Ishikawa (cell line): ENCODE measurements around the gene MGMT.

Experiments
- CEBPB ChIP-seq: IDR thresholded peaks from 2 replicates; pipeline ENCODE4 v1.6.1; 2012
- CREB1 ChIP-seq: IDR thresholded peaks from 2 replicates; pipeline ENCODE4 v1.6.1; 2012; ENCODE audit warnings: low read depth
- EGR1 ChIP-seq: IDR thresholded peaks from 2 replicates; pipeline ENCODE4 v1.6.1; 2012
- EP300 ChIP-seq: IDR thresholded peaks from 2 replicates; pipeline ENCODE4 v1.6.1; 2012; ENCODE audit warnings: borderline replicate concordance
- FOXM1 ChIP-seq: IDR thresholded peaks from 2 replicates; pipeline ENCODE4 v1.6.1; 2012; ENCODE audit warnings: low read depth, borderline replicate concordance
- MAX ChIP-seq: IDR thresholded peaks from 2 replicates; pipeline ENCODE4 v1.6.1; 2012
- NFIC ChIP-seq: IDR thresholded peaks from 2 replicates; pipeline ENCODE4 v1.6.1; 2012
- RAD21 ChIP-seq: IDR thresholded peaks from 2 replicates; pipeline ENCODE4 v1.6.1; 2012; ENCODE audit warnings: low read depth
- TAF1 ChIP-seq: IDR thresholded peaks from 2 replicates; pipeline ENCODE4 v1.6.1; 2012; ENCODE audit warnings: low read depth, mild to moderate bottlenecking
- TCF12 ChIP-seq: IDR thresholded peaks from 2 replicates; pipeline ENCODE4 v1.6.1; 2012; ENCODE audit warnings: low read depth
- TEAD4 ChIP-seq: IDR thresholded peaks from 2 replicates; pipeline ENCODE4 v1.6.1; 2012
- YY1 ChIP-seq: IDR thresholded peaks from 2 replicates; pipeline ENCODE4 v1.6.1; 2012; ENCODE audit warnings: low read depth
- ZBTB7A ChIP-seq: IDR thresholded peaks from 2 replicates; pipeline ENCODE4 v1.6.1; 2012; ENCODE audit warnings: low read depth
- TF ChIP-seq, protein P1 (sequence below): IDR thresholded peaks from 2 replicates; pipeline ENCODE4 v1.6.1; 2012
- TF ChIP-seq, protein P2 (sequence below): IDR thresholded peaks from 2 replicates; pipeline ENCODE4 v1.6.1; 2012; ENCODE audit warnings: low read depth, mild to moderate bottlenecking

Gene MGMT

DNA sequence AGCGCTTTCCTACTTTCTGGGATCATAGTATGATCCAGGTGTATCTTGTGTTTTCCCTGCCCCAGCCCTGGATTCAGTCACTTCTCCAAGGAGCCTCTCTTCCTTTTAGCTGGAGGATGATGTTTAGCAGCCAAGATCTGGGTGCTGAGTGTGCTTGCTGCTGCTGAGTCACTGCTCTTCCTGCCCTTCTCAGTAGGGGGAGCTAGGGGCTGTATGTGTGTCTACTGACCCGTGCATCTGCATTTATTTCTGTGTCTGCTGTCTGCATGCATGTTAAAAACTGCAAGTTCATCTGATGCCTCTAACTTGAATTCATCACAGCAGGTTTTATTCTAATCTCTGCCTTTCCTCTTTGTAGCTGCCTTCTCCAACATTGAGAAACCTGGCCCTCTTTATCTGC is 31.6 kb downstream of the MGMT start:
- no peak for TF ChIP-seq TAF1
- TF ChIP-seq RAD21: peak; percentile 38

DNA sequence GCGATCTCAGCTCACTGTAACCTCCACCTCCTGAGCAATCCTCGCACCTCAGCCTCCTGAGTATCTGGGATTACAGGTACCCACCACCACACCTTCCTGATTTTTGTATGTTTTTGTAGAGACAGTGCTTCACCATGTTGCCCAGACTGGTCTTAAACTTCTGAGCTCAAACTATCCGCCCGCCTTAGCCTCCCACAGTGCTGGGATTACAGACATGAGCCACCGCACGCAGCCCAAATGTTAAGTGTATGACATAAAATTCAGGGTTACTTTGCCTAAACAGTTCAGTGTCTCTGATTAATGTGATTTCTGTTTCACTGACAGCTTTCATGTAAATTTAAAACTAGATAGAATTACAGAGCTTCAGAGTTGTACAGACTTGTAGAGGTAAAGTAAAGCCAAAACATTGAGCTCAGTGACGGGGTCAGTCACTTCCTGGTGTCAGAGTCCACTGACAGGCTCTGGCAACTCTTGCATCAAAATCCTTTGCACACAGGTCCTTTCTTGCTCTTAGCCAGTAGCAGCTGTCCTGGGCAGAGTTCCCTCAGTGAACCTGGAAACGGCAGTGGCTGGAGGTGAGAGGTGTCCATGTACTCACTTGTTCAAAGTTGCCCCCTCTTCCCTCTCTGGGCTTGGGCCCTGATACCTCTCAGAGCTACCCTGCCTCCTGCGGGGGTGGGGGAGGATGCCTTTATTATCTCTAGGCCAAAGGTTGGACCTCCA is 33.7 kb downstream of the MGMT start:
- TF ChIP-seq CREB1: no peak
- TF ChIP-seq RAD21: no peak
- TF ChIP-seq TAF1: no peak
- TF ChIP-seq CEBPB: no peak
- TF ChIP-seq EP300: no peak
- no peak for TF ChIP-seq YY1
- no peak for TF ChIP-seq EGR1
- TF ChIP-seq TEAD4: no peak
- TF ChIP-seq ZBTB7A: no peak

GRCh38 chr10:129501652-129502436 is 34.8 kb downstream of the MGMT start:
- no peak for TF ChIP-seq CEBPB
- TF ChIP-seq RAD21: no peak
- no peak for TF ChIP-seq EGR1
- TF ChIP-seq EP300: no peak
- no peak for TF ChIP-seq TCF12
- TF ChIP-seq ZBTB7A: no peak
- TF ChIP-seq TEAD4: no peak
- TF ChIP-seq YY1: no peak
- TF ChIP-seq, protein P1, sequence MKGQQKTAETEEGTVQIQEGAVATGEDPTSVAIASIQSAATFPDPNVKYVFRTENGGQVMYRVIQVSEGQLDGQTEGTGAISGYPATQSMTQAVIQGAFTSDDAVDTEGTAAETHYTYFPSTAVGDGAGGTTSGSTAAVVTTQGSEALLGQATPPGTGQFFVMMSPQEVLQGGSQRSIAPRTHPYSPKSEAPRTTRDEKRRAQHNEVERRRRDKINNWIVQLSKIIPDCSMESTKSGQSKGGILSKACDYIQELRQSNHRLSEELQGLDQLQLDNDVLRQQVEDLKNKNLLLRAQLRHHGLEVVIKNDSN: no peak
- TF ChIP-seq CREB1: no peak
- no peak for TF ChIP-seq TAF1
- no peak for TF ChIP-seq MAX
- no peak for TF ChIP-seq FOXM1
- TF ChIP-seq, protein P2, sequence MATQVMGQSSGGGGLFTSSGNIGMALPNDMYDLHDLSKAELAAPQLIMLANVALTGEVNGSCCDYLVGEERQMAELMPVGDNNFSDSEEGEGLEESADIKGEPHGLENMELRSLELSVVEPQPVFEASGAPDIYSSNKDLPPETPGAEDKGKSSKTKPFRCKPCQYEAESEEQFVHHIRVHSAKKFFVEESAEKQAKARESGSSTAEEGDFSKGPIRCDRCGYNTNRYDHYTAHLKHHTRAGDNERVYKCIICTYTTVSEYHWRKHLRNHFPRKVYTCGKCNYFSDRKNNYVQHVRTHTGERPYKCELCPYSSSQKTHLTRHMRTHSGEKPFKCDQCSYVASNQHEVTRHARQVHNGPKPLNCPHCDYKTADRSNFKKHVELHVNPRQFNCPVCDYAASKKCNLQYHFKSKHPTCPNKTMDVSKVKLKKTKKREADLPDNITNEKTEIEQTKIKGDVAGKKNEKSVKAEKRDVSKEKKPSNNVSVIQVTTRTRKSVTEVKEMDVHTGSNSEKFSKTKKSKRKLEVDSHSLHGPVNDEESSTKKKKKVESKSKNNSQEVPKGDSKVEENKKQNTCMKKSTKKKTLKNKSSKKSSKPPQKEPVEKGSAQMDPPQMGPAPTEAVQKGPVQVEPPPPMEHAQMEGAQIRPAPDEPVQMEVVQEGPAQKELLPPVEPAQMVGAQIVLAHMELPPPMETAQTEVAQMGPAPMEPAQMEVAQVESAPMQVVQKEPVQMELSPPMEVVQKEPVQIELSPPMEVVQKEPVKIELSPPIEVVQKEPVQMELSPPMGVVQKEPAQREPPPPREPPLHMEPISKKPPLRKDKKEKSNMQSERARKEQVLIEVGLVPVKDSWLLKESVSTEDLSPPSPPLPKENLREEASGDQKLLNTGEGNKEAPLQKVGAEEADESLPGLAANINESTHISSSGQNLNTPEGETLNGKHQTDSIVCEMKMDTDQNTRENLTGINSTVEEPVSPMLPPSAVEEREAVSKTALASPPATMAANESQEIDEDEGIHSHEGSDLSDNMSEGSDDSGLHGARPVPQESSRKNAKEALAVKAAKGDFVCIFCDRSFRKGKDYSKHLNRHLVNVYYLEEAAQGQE: no peak

DNA sequence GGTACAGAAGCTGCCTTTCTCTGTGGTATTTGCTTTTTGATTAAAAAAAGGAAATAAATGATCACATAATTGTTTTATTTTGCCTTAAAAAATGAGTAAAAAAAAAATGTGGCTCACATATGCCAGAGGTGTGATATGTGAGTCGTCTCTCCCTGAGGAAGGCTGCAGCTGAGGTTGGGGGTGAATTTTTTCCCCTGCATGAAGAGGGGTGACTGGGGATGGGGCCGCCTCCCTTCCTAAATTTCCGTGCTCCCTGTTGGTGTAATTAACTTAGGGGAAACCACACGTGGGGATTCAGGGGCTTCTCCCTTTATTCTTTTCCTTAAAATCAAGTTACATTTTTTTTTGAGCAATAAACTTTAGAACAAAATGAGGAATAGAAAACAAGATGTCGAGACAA is 35.4 kb downstream of the MGMT start:
- TF ChIP-seq TEAD4 (no peak), TCF12 (no peak), CREB1 (no peak), FOXM1 (no peak), EP300 (no peak), TAF1 (no peak), RAD21 (no peak), MAX (no peak), YY1 (no peak)
- TF ChIP-seq, protein P1: no peak
- TF ChIP-seq, protein P2: no peak

DNA sequence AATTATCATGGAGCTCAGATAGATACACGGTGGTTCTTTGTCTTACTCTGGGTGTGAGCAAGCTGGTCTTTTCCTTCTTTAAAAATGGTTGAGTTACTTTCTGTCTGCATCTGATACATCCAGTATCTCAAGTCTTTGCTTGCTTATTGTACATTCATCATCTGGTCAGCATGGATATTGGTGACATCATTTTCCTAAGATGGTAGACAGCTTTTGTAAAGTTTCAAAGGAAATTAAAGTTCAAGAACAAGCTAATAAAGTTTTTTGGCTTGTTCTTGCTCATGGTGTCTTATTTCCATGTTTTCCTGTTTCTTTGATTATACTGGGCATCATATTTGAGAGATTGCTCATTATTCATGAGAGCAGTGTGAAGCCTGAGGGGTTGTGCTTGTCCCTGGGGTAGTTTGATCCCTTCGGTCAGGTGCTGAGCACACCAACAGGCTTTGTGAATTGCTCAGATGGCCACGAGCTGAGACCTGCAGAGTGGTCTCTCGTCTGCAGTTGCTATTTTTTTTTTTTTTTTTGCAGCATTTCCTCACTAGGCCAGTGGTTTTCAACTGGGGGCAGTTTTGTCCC is 38.5 kb downstream of the MGMT start:
- TF ChIP-seq TCF12 (no peak), YY1 (no peak), NFIC (no peak), TAF1 (no peak), FOXM1 (no peak), ZBTB7A (no peak), RAD21 (no peak), EP300 (no peak), EGR1 (no peak), TEAD4 (no peak), MAX (no peak), CEBPB (no peak), CREB1 (no peak)
- TF ChIP-seq, protein P1: no peak
- TF ChIP-seq, protein P2: no peak
